ENCODE measurements around the gene ACAD9.

DNA sequence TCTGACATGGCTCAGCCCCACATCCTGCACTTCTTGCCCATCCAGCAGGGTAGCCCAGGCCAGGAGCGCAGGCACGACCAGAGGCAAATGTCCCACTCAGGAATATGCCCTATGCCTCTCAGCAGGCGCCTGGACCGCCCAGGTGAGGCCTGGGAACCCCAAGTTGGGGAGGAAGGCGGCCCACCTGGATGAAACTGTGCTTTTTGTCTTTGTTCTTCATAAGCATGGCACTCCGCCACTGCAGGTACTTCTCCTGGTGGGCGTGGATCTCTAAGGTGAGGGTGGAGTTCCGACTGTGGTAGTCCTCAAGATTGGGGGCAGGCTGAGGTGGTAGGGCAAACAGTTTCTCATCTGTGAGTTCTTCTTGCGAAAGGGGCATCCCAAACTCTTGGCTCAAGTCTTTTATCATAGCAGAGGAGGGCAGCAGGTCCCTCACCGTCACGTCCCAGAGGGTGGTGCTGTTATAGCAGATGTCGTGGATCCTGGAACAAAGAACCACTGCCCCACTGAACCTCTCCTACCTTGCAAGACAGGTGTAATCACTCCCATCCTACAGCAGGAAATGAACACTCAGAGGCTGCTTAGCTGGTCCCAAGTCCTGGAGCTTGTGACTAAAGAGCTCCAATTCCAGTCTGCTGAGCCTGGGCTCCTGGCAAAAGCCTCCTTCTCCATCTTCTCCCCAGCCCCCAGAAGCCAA lies 53.2 kb downstream of the ACAD9 start:
- TF ChIP-seq SUZ12 (IDR thresholded peaks at IDR 0.05) (no peak), ZNF384 (IDR thresholded peaks at IDR 0.05) (no peak), BHLHE40 (IDR thresholded peaks at IDR 0.05; ENCODE audit: borderline replicate concordance) (no peak), TARDBP (IDR thresholded peaks at IDR 0.05) (no peak), SP1 (IDR thresholded peaks at IDR 0.05) (no peak), NFRKB (IDR thresholded peaks at IDR 0.05) (no peak), ELF4 (IDR thresholded peaks at IDR 0.05) (no peak)
